LNCaP clone FGC (cell line): ENCODE measurements around the gene JKAMP.

Experiments used
- DNase-seq: peaks from one replicate; pipeline ENCODE4 v3.0.0-alpha.2; 2011; ENCODE audit warnings: low read depth
- H3K4me3 ChIP-seq: 2 replicates; pipeline ENCODE4 v1.5.1; 2011; ENCODE audit warnings: mild to moderate bottlenecking, low read depth, low read length, control low read depth
- TF ChIP-seq, protein P1 (sequence below): IDR thresholded peaks from 2 replicates; pipeline ENCODE4 v1.5.1; 2012; ENCODE audit warnings: mild to moderate bottlenecking; ENCODE audit not compliant: control insufficient read depth, insufficient read depth; ENCODE audit errors: extremely low read depth

Gene JKAMP

DNA sequence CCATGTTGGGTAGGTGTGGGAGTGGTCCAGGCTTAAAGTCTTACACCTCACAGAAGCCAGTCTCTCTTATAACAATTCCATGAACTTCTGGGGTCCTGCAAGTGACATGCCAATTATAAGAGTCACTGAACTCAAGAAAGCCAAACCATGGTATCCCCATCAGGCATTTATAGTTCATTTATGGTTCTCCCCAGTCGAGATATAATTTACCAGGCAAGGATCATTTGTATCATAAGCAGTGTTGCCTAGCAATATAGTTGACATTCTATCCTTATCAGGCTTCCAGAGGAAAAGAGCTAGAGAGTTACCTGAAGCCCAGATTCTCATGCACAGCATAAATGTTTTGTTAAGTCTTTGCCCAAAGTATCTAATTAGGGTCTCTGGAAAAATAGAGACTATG is 8.1 kb downstream of the JKAMP start:
- no peak for DNase-seq
- no peak overlapping the region for H3K4me3 ChIP-seq
- TF ChIP-seq, protein P1, sequence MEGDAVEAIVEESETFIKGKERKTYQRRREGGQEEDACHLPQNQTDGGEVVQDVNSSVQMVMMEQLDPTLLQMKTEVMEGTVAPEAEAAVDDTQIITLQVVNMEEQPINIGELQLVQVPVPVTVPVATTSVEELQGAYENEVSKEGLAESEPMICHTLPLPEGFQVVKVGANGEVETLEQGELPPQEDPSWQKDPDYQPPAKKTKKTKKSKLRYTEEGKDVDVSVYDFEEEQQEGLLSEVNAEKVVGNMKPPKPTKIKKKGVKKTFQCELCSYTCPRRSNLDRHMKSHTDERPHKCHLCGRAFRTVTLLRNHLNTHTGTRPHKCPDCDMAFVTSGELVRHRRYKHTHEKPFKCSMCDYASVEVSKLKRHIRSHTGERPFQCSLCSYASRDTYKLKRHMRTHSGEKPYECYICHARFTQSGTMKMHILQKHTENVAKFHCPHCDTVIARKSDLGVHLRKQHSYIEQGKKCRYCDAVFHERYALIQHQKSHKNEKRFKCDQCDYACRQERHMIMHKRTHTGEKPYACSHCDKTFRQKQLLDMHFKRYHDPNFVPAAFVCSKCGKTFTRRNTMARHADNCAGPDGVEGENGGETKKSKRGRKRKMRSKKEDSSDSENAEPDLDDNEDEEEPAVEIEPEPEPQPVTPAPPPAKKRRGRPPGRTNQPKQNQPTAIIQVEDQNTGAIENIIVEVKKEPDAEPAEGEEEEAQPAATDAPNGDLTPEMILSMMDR = no peak

DNA sequence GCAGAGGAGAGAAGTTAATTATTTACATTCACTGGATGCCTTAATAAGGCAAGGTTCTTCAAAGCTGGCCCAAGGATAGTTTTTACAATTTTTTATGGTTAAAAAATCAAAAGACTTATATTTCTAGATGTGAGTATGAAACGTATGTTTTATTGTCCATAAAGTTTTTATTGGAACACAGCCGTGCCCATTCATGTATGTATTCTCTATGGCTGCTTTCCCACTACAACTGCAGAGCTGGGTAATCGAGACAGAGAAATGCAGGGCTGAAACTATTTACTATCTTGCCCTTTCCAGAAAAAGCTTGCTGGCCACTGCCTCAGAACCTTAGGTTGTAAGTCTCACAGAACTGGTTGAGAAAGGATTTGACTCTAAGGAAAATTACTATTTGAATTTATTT is 16.4 kb downstream of the JKAMP start:
- DNase-seq = peak; percentile 67
- TF ChIP-seq, protein P1 = no peak
- H3K4me3 ChIP-seq = no peak overlapping the region

DNA sequence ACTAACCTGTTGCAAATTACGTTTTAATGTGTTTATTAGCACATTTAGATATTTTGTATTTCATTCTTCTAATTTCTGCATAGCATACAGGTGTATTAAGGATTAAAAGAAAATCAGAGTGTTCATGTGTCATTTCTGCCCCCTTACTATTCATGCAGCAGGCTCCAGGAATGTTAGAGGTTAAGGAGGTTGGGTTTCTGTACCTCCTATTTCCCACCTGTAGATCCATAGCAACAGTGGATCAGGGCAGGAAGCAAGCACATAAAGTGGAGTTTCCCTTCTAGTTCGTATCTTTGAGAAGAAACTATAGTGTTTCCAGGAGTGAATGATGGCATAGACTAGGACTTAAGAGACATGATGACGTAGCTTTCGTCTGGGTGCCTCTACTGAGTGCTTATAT is 18.9 kb downstream of the JKAMP start:
- TF ChIP-seq, protein P1 = no peak
- DNase-seq = no peak
- H3K4me3 ChIP-seq = no peak overlapping the region

DNA sequence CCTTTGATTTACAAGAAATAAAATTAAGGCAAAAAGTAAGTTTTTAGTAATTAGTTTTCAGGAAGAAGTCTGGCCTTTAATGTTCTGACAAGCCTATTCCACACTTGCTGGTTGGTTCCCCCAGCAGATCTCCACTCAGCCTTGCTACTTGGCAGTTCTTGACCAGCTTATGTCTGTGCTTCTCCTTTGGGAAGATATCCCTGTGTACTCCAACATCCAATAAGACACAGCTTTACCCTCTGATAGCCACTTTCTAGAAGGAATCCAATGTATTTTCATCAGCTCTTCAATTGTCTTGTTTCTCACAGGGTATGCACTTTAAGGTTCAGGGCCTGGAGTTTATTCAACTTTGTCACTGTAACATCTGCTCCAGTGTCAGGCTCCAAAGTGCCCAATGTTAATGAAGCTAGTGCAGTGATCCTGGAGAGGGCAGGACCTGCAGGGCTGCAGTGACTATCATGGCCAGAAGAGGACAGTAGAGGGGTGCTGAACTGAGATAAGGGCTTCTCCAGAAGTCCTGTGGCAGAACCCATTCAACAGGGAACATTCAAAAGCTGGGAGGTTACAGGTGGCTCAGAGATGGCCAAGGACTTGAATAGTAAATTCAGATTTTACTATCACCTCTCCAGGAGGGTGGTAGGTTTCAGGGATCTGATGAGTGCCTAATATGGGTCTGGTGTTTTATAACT is 22.9 kb downstream of the JKAMP start:
- TF ChIP-seq, protein P1 = peak; percentile 99
- no peak overlapping the region for H3K4me3 ChIP-seq
- DNase-seq = peak; percentile 50

DNA sequence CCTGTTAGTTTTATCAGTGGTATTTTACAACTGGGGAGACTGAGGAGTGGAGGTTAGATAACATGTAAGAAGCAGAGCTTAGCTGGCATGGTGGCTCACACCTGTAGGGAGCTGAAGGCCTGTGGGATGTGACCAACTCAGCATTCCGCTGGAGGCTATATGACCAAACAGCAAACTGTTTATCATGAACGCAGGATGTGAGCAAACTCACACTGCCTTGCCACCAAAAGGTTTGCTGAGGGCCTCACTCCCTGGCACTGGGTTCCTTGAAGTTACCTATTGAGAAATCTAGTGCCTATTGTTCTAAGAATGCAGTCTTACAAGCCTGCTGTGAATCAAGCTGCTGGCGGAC is 23.4 kb downstream of the JKAMP start:
- TF ChIP-seq, protein P1 = no peak
- DNase-seq = no peak
- H3K4me3 ChIP-seq = no peak overlapping the region

DNA sequence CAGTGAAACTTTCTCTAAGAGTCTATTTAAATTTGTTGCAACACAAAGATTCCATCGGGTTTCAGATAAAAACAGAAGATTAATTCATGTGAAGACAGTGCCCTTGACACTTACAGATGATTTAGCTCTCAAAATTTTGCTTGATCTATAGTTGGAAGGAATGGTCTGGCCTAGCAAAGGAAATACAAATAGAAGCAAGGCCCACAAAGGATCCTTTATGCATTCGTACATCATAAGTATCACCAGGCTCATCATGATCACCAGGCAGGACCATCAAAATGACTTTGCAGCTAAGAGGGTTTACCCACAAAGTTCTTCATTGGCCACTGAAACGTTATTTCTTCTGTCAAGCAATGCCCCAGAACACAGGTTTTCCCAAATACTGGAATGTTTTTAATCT is 24.8 kb downstream of the JKAMP start:
- TF ChIP-seq, protein P1 = no peak
- no peak for DNase-seq
- H3K4me3 ChIP-seq = no peak overlapping the region

DNA sequence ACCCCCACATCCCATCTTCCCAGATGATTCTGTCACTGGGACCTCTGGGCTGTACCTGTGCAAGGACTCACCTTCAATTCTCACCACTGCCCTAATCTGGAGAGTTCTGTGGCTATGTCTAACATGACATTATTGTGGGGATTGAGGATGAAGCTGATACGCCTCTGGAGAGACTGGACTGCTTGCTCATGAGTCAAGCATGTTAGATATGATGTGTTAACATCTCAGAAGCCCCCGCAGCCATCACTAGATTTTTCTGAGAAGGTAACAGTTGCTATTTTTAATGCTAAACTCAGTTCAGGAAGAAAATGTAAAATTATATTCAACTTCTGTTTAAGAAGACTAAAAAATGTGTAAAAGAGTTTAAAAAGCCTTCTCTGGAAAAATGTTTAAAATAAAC is 25.7 kb downstream of the JKAMP start:
- H3K4me3 ChIP-seq = no peak overlapping the region
- DNase-seq = no peak
- TF ChIP-seq, protein P1 = no peak
